ENCODE measurements around the gene ADPRHL1. TPM values are rescaled to one million over a fixed set of nuclear protein-coding genes. Genes with fewer than 3 reads are reported as not detected.

ADPRHL1 gene
- total and polyA plus RNA-seq, 4 donors = 0.28 to 0.67 (median 0.55) TPM

- TF ChIP-seq REST (IDR thresholded peaks at IDR 0.05) (no peak), SP1 (IDR thresholded peaks at IDR 0.05) (no peak), NR2F2 (IDR thresholded peaks at IDR 0.05) (no peak), FOXA1 (IDR thresholded peaks at IDR 0.05) (no peak), TAF1 (conservative IDR thresholded peaks at IDR 0.05) (no peak), EGR1 (IDR thresholded peaks at IDR 0.05; ENCODE audit: low read depth in 2 of 2) (no peak), GABPA (IDR thresholded peaks at IDR 0.05 in 1 of 2, conservative IDR thresholded peaks at IDR 0.05 in 1 of 2) (no peak), RAD21 (IDR thresholded peaks at IDR 0.05) (no peak), RXRA (IDR thresholded peaks at IDR 0.05) (no peak)
These were observed 25.5 kb downstream of the ADPRHL1 start (continued) for GRCh38 chr13:113427562-113428468.

DNA sequence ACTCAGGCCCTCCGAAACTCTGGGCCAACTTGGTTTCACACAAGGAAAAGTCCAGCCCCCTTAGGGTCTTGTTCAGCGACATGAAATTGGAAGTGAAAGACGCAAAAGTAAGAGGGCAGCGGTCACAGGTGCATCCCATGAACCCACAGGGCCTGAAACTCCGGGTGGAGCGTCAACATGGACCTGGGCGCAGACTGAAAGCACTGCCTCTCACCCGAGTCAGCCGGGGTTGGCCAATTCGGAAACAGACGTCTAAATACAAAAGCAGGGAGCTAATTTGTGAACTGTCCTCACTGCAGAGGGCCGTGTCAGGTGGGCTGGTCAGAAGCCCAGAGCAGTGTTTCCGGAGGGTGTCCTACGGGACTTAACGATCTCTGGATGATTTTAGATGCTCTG lies 26.7 kb downstream of the ADPRHL1 start:
- H3K27me3 ChIP-seq (ENCODE audit: control insufficient read depth in 4 of 4, insufficient read depth in 4 of 4, low read length in 3 of 4) = no peaks in the 10 kb centered on the region
- DNase-seq (ENCODE audit: low spot score) = no peak
- no peaks in the 10 kb centered on the region for H3K4me1 ChIP-seq (ENCODE audit: control insufficient read depth in 4 of 4, insufficient read depth in 4 of 4, low read length in 3 of 4)
- no peak overlapping the region for H3K9ac ChIP-seq (ENCODE audit: low read depth in 1 of 2, low read length in 2 of 2)
- 95% methylated on average over 15 of the region's 15 CpGs for WGBS
- no peak overlapping the region for H3K4me3 ChIP-seq (ENCODE audit: low read depth in 1 of 3, low read length in 3 of 3)
- no peak for TF ChIP-seq REST (IDR thresholded peaks at IDR 0.05)
- TF ChIP-seq, protein P1, sequence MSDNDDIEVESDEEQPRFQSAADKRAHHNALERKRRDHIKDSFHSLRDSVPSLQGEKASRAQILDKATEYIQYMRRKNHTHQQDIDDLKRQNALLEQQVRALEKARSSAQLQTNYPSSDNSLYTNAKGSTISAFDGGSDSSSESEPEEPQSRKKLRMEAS (IDR thresholded peaks at IDR 0.05) = no peak
- no peak for TF ChIP-seq FOXA1 (IDR thresholded peaks at IDR 0.05)
- TF ChIP-seq FOXA2 (IDR thresholded peaks at IDR 0.05) = no peak
- TF ChIP-seq EGR1 (IDR thresholded peaks at IDR 0.05; ENCODE audit: low read depth in 2 of 2) = no peak
- no peak for TF ChIP-seq ZBTB33 (IDR thresholded peaks at IDR 0.05)
- TF ChIP-seq, protein P2, sequence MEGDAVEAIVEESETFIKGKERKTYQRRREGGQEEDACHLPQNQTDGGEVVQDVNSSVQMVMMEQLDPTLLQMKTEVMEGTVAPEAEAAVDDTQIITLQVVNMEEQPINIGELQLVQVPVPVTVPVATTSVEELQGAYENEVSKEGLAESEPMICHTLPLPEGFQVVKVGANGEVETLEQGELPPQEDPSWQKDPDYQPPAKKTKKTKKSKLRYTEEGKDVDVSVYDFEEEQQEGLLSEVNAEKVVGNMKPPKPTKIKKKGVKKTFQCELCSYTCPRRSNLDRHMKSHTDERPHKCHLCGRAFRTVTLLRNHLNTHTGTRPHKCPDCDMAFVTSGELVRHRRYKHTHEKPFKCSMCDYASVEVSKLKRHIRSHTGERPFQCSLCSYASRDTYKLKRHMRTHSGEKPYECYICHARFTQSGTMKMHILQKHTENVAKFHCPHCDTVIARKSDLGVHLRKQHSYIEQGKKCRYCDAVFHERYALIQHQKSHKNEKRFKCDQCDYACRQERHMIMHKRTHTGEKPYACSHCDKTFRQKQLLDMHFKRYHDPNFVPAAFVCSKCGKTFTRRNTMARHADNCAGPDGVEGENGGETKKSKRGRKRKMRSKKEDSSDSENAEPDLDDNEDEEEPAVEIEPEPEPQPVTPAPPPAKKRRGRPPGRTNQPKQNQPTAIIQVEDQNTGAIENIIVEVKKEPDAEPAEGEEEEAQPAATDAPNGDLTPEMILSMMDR (IDR thresholded peaks at IDR 0.05; ENCODE audit: low read depth, low read length, missing input control) = no peak
- TF ChIP-seq GABPA (IDR thresholded peaks at IDR 0.05 in 1 of 2, conservative IDR thresholded peaks at IDR 0.05 in 1 of 2) = no peak
- no peak for TF ChIP-seq SP1 (IDR thresholded peaks at IDR 0.05)
- no peak for TF ChIP-seq HNF4G (IDR thresholded peaks at IDR 0.05)
- no peak for TF ChIP-seq ATF3 (IDR thresholded peaks at IDR 0.05)
- no peak for TF ChIP-seq YY1 (IDR thresholded peaks at IDR 0.05)
- no peak for TF ChIP-seq RXRA (IDR thresholded peaks at IDR 0.05)
- no peak for TF ChIP-seq TAF1 (conservative IDR thresholded peaks at IDR 0.05)
- TF ChIP-seq NR2F2 (IDR thresholded peaks at IDR 0.05) = no peak
- no peak for TF ChIP-seq HNF4A (conservative IDR thresholded peaks at IDR 0.05)
- no peak for TF ChIP-seq JUND (IDR thresholded peaks at IDR 0.05)
- TF ChIP-seq RAD21 (IDR thresholded peaks at IDR 0.05) = no peak
- H3K9me3 ChIP-seq (ENCODE audit: control insufficient read depth in 4 of 4, low read length in 3 of 4) = no peaks in the 10 kb centered on the region
- H3K36me3 ChIP-seq (ENCODE audit: control insufficient read depth in 4 of 4, insufficient read depth in 3 of 4, low read depth in 1 of 4, low read length in 3 of 4) = no peaks in the 10 kb centered on the region
- no peak overlapping the region for H3K27ac ChIP-seq (ENCODE audit: low read depth in 1 of 2, low read length in 2 of 2)
